ENCODE results near the gene TMEM232. TPM values are rescaled to one million over a fixed set of nuclear protein-coding genes. Genes with fewer than 3 reads are reported as not detected.

Gene TMEM232
- total RNA-seq (2011; cell fraction: chromatin; rRNA removed; ENCODE audit: low replicate concordance): 0.84 TPM in 1 of 2 replicates, not detected in the other
- total RNA-seq (2011; cell fraction: nucleolus; rRNA removed): not detected in 2 replicates
- total RNA-seq (2011; cell fraction: nucleoplasm; rRNA removed): 0.59 TPM in 1 of 2 replicates, not detected in the other
- total RNA-seq (2014; rRNA removed) (0.12 and 0.86 TPM in 2 replicates), total RNA-seq (2014; rRNA removed; fragmentation: Illumina TruSeq; extraction: Trizol) (0.54 and 0.91 TPM in 2 replicates), total RNA-seq (2015; rRNA removed; fragmentation: Illumina TruSeq; extraction: Trizol) (1.2 and 2.2 TPM in 2 replicates), total RNA-seq (2021) (0.40 and 0.54 TPM in 2 replicates), polyA plus RNA-seq (2011; rRNA removed) (0.31 and 0.38 TPM in 2 replicates), polyA plus RNA-seq (2014; fragmentation: Illumina TruSeq; extraction: Trizol) (0.36 and 0.69 TPM in 2 replicates), polyA plus RNA-seq (2014; fragmentation: Nextera tagmentation; extraction: Ambion mirVana) (under 1 TPM; 0.41 to 0.58 TPM), polyA plus RNA-seq (2014; rRNA removed) (0.09 and 0.77 TPM in 2 replicates), polyA minus RNA-seq (2011; rRNA and poly(A)+ RNA removed) (0.84 and 1.1 TPM in 2 replicates), Bru-seq, nascent RNA (percentile 21 among the genes with signal in this experiment), BruChase-seq, experiment 1, labeled RNA remaining after a 2-hour chase (percentile 29 among the genes with signal in this experiment), BruChase-seq, experiment 2, labeled RNA remaining after a 6-hour chase (percentile 27 among the genes with signal in this experiment)
- 0.24 TPM in 1 of 2 replicates, not detected in the other for polyA plus RNA-seq (2011; cell fraction: cytosol; rRNA removed)
- 0.46 TPM in 1 of 2 replicates, not detected in the other for polyA plus RNA-seq (2011; cell fraction: nucleus; rRNA removed)
- 0.98 and 2.0 TPM in 2 replicates for polyA plus RNA-seq (2012)
- not detected in 2 replicates for polyA minus RNA-seq (2011; cell fraction: cytosol; rRNA and poly(A)+ RNA removed)
- 0.94 and 2.0 TPM in 2 replicates for polyA minus RNA-seq (2011; cell fraction: nucleus; rRNA and poly(A)+ RNA removed)
- long read RNA-seq, experiment 1, partial matches to known transcripts: 0 of 2 reads
- long read RNA-seq, experiment 1, other reads (novel, unspliced or antisense): 2 of 2 reads
- long read RNA-seq, experiment 2: 0 reads
- long read RNA-seq, experiment 3: 0 reads

- Histone ChIP-seq H3K9me3 (replicated peaks; ENCODE audit: control insufficient read depth, insufficient read depth, low read depth, low read length) (no peaks in the 10 kb centered on the region), H3K9me1 (ENCODE audit: control insufficient read depth, insufficient read depth, low read length) (no peaks in the 10 kb centered on the region), H3K36me3 (ENCODE audit: control insufficient read depth, insufficient read depth, low read length) (no peaks in the 10 kb centered on the region), H3K4me2 (ENCODE audit: insufficient read depth, low read length) (peak within 1 kb of the TSS; percentile 78), H3K4me1 (replicated peaks in 1 of 2; ENCODE audit: control insufficient read depth in 2 of 2, insufficient read depth in 2 of 2, low read length in 2 of 2) (no peaks in the 10 kb centered on the region), H4K20me1 (replicated peaks; ENCODE audit: control insufficient read depth, insufficient read depth, low read length) (no peaks in the 10 kb centered on the region), H3K27me3 (ENCODE audit: control insufficient read depth in 2 of 2, insufficient read depth in 2 of 2, low read length in 2 of 2) (no peaks in the 10 kb centered on the region), H2AFZ (ENCODE audit: low read depth, low read length) (peak within 1 kb of the TSS; percentile 98), H3K27ac (ENCODE audit: extremely low read depth, low read depth, low read length) (no peak within 1 kb of the TSS), H3K79me2 (ENCODE audit: control insufficient read depth, insufficient read depth, low read length) (no peaks in the 10 kb centered on the region), H3K4me3 (peak within 1 kb of the TSS; percentile 34), H3K9ac (ENCODE audit: insufficient read depth in 1 of 2, low read depth in 2 of 2, low read length in 2 of 2) (peak within 1 kb of the TSS in 1 of 2 experiments; percentile 13; a peak in 2 of 4 replicates)
- peak; percentile 79 to 89 (median 86) for DNase-seq (ENCODE audit: extremely low read depth in 1 of 4, low spot score in 3 of 4)
- ChIA-PET POLR2A (interaction anchor here (0.6 kb wide), 1 partner anchor 1109 kb away, joined by 4 read pairs; no protein-coding TSS in a partner anchor), CTCF (ENCODE audit: low intra/inter-chr PET ratio) (no interaction called here)
- in situ Hi-C loops (cut with MboI) (loop anchor here (25.0 kb wide), 1 partner anchor 386 kb away; no protein-coding TSS in a partner anchor), intact Hi-C loops (cut with micrococcal nuclease) (no loop called here)
- peak; percentile 95 for FAIRE-seq
- WGBS (ENCODE audit: insufficient coverage, low coverage, missing lambda C conversion rate): 12% methylated on average over 17 of the region's 17 CpGs
- peak; percentile 100 for ATAC-seq
- BruUV-seq (replicated peaks): no TSS peak
- TF ChIP-seq SOX6 (IDR thresholded peaks at IDR 0.05) (no peak), E4F1 (CRISPR knock-in tag; IDR thresholded peaks at IDR 0.05; ENCODE audit: borderline replicate concordance) (no peak), NFRKB (IDR thresholded peaks at IDR 0.05; ENCODE audit: low read depth) (no peak), KDM5B (IDR thresholded peaks at IDR 0.05; ENCODE audit: insufficient replicate concordance, low read depth, low read length) (no peak), JUN (IDR thresholded peaks at IDR 0.05; ENCODE audit: borderline replicate concordance, low read depth, low read length) (no peak), JUN (CRISPR knock-in tag; IDR thresholded peaks at IDR 0.05; ENCODE audit: borderline replicate concordance) (no peak), GTF2F1 (IDR thresholded peaks at IDR 0.05; ENCODE audit: low read depth, low read length) (no peak), SAFB (IDR thresholded peaks at IDR 0.05; ENCODE audit: borderline replicate concordance, low read depth, low read length) (no peak), NCOR1 (IDR thresholded peaks at IDR 0.05) (no peak)
- TF ChIP-seq, protein P1, sequence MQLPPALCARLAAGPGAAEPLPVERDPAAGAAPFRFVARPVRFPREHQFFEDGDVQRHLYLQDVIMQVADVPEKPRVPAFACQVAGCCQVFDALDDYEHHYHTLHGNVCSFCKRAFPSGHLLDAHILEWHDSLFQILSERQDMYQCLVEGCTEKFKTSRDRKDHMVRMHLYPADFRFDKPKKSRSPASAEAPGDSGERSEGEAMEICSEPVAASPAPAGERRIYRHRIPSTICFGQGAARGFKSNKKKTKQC (CRISPR knock-in tag; IDR thresholded peaks at IDR 0.05): no peak
- TF ChIP-seq, protein P2, sequence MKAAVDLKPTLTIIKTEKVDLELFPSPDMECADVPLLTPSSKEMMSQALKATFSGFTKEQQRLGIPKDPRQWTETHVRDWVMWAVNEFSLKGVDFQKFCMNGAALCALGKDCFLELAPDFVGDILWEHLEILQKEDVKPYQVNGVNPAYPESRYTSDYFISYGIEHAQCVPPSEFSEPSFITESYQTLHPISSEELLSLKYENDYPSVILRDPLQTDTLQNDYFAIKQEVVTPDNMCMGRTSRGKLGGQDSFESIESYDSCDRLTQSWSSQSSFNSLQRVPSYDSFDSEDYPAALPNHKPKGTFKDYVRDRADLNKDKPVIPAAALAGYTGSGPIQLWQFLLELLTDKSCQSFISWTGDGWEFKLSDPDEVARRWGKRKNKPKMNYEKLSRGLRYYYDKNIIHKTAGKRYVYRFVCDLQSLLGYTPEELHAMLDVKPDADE (conservative IDR thresholded peaks at IDR 0.05; ENCODE audit: control insufficient read depth, low read depth, low read length): no peak
- TF ChIP-seq, protein P3, sequence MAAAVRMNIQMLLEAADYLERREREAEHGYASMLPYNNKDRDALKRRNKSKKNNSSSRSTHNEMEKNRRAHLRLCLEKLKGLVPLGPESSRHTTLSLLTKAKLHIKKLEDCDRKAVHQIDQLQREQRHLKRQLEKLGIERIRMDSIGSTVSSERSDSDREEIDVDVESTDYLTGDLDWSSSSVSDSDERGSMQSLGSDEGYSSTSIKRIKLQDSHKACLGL (CRISPR knock-in tag; IDR thresholded peaks at IDR 0.05; ENCODE audit: borderline replicate concordance, poor library complexity, severe bottlenecking): no peak
These were observed at the start of gene TMEM232 for GRCh38 chr5:110726249-110727024. Gene TMEM232 (minus strand): TSS chr5:110726671. CDS start chr5:110667352, 59,319 bp downstream.
